Lower leg skin (tissue), 3 donors: ENCODE data around the gene EPN1.
"Not testable (repeated sequence)": the region's sequence is repeated elsewhere in the genome, so short reads cannot be mapped to it uniquely, and the experiment has no call there.

ENCODE experiments used
- POLR2A ChIP-seq, 2 donors: fragments of 450-650 bp; IDR thresholded peaks; one replicate each; pipeline ENCODE4 v1.6.1; 2016 to 2017; ENCODE audit warnings: antibody characterized with exemption in 2 of 2, mild to moderate bottlenecking in 1 of 2, moderate library complexity in 1 of 2
- TF ChIP-seq, protein P1 (sequence below), 3 donors: fragments of 450-650 bp; IDR thresholded peaks; one replicate each; pipeline ENCODE4 v1.5.1; 2016; ENCODE audit warnings: antibody characterized with exemption in 3 of 3, mild to moderate bottlenecking in 3 of 3, moderate library complexity in 2 of 3

DNA sequence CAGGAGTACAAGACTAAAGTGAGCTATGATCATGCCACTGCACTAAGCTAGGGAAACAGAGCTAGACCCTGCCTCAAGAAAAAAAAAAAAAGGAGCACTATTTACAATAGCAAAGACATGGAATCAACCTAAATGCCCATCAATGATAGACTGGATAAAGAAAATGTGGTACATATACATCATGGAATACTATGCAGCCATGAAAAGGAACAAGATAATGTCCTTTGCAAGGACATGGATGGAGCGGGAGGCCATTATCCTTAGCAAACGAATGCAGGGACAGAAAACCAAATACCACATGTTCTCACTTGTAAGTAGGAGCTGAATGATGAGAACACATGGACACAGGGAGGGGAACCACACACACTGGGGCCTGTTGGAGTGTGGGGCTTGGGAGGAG lies 55.4 kb downstream of the EPN1 start:
- TF ChIP-seq POLR2A (IDR thresholded peaks at IDR 0.05): not testable (repeated sequence)
- TF ChIP-seq, protein P1, sequence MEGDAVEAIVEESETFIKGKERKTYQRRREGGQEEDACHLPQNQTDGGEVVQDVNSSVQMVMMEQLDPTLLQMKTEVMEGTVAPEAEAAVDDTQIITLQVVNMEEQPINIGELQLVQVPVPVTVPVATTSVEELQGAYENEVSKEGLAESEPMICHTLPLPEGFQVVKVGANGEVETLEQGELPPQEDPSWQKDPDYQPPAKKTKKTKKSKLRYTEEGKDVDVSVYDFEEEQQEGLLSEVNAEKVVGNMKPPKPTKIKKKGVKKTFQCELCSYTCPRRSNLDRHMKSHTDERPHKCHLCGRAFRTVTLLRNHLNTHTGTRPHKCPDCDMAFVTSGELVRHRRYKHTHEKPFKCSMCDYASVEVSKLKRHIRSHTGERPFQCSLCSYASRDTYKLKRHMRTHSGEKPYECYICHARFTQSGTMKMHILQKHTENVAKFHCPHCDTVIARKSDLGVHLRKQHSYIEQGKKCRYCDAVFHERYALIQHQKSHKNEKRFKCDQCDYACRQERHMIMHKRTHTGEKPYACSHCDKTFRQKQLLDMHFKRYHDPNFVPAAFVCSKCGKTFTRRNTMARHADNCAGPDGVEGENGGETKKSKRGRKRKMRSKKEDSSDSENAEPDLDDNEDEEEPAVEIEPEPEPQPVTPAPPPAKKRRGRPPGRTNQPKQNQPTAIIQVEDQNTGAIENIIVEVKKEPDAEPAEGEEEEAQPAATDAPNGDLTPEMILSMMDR (IDR thresholded peaks at IDR 0.05): not testable (repeated sequence)
